22Rv1 (cell line): ENCODE results near the gene ADCK1.
"Not testable (repeated sequence)": the region's sequence is repeated elsewhere in the genome, so short reads cannot be mapped to it uniquely, and the experiment has no call there.

Experiments used
- H3K27ac ChIP-seq: fragments of 450-650 bp; 2 replicates; pipeline ENCODE4 v1.5.1; 2017
- ZFX ChIP-seq: fragments of 450-650 bp; IDR thresholded peaks from 2 replicates; pipeline ENCODE4 v1.6.1; 2017; ENCODE audit warnings: antibody characterized with exemption, borderline replicate concordance
- TF ChIP-seq, protein P1 (sequence below): fragments of 450-650 bp; IDR thresholded peaks from 2 replicates; pipeline ENCODE4 v1.5.1; 2017; ENCODE audit warnings: mild to moderate bottlenecking

The ADCK1 gene

DNA sequence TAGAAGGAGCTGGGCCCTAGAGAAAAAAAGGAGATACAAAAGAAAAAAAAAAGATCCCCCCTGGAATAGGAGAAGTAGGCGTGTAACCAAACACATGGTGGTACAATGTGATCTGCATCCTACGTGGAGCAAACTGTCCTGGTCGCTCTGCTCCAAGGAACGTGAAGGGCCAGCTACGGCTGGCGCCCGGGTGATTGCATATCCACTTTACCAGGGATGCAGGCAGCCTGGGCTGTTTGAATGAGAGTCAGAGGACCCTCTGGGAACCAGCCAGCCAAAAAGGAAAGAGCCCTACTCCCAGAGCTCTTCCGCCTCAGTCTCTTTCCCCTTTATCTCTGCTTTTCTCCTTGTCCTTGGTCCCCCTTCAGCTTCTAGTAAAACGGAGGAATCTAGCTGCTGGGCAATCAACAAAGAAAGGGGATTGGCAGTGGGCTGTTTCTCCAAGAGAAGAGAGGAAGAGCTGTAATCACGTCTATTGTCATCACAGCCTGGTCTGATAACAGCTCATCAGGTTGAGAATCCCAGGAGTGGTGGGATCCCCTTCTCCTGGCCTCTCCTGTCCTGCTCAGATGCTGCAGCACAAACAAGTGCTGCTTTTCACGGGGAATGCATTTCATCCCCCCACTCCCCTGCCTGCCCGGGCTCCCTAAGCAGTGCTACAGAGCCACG is 156.0 kb downstream of the ADCK1 start:
- no peak overlapping the region for H3K27ac ChIP-seq
- TF ChIP-seq ZFX: no peak
- TF ChIP-seq, protein P1, sequence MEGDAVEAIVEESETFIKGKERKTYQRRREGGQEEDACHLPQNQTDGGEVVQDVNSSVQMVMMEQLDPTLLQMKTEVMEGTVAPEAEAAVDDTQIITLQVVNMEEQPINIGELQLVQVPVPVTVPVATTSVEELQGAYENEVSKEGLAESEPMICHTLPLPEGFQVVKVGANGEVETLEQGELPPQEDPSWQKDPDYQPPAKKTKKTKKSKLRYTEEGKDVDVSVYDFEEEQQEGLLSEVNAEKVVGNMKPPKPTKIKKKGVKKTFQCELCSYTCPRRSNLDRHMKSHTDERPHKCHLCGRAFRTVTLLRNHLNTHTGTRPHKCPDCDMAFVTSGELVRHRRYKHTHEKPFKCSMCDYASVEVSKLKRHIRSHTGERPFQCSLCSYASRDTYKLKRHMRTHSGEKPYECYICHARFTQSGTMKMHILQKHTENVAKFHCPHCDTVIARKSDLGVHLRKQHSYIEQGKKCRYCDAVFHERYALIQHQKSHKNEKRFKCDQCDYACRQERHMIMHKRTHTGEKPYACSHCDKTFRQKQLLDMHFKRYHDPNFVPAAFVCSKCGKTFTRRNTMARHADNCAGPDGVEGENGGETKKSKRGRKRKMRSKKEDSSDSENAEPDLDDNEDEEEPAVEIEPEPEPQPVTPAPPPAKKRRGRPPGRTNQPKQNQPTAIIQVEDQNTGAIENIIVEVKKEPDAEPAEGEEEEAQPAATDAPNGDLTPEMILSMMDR: no peak

DNA sequence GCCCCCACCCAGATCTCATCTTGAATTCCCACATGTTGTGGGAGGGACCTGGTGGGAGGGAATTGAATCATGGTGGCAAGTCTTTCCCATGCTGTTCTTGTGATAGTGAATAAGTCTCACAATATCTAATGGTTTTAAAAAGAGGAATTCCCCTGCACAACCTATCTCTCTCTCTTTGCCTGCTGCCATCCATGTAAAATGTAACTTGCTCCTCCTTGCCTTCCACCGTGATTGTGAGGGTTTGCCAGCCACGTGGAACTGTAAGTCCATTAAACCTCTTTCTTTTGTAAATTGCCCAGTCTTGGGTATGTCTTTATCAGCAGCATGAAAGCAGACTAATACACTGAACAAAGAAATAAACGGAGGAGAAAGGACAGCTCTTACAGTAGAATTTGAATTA is 159.8 kb downstream of the ADCK1 start:
- H3K27ac ChIP-seq: not testable (repeated sequence)

DNA sequence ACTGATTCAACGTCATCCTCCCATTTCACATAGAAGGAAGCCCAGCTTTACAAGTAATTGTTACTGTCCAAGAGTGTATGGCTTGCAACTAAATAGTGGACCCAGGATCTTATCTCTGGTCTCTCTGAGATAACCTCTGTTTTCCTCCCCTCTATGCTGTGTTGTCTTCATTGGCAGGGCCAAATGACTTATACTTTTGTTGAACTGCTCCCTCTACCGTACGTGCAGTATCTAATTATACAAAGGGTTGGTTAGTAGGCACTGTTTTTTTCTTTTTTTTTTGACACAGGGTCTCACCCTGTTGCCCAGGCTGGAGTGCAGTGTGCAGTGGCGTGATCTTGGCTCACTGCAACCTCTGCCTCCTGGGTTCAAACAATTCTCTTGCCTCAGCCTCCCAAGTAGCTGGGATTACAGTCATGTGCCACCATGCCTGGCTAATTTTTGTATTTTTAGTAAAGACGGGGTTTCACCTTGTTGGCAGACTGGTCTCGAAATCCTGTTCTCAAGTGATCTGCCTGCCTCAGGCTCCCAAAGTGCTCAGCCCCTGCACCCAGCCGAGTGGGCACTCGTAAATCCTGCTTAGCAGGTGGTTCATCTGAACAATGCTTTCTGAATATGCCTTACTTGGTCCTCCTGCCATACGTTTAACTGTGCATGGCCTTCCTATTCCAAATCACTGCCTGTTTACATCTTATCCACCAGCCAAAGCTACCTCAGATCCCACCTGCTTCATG is 162.1 kb downstream of the ADCK1 start:
- H3K27ac ChIP-seq: no peak overlapping the region
- TF ChIP-seq, protein P1: no peak; the same call in 1 of the 2 replicates
- no peak for TF ChIP-seq ZFX

- H3K27ac ChIP-seq: no peak overlapping the region
- TF ChIP-seq, protein P1: no peak
- no peak for TF ChIP-seq ZFX
Measured at GRCh38 chr14:77962731-77963520, 163.0 kb downstream of the ADCK1 start.

DNA sequence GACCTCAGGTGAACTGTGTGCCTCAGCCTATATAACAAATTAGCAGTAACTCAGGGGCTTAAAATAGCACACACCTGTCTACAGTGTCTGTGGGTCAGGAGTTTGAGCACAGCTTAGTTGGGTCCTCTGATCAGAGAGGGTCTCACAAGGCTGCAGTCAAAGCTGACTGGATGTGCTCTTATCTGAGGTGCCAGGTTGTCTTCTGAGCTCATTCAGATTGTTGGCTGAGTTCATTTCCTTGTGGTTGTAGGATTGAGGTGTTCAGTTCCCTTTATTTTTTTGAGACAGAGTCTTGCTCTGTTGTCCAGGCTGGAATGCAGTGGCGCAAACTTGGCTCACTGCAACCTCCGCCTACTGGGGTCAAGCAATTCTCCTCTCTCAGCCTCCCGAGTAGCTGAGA is 164.7 kb downstream of the ADCK1 start:
- H3K27ac ChIP-seq: no peak overlapping the region
- TF ChIP-seq ZFX: no peak
- TF ChIP-seq, protein P1: no peak

- no peak for TF ChIP-seq ZFX
- TF ChIP-seq, protein P1: no peak
- H3K27ac ChIP-seq: no peak overlapping the region
Measured at GRCh38 chr14:77965050-77965449, 165.1 kb downstream of the ADCK1 start.

GRCh38 chr14:77965919-77966435 is 166.1 kb downstream of the ADCK1 start:
- no peak for TF ChIP-seq ZFX
- TF ChIP-seq, protein P1: no peak
- H3K27ac ChIP-seq: no peak overlapping the region
